ENCODE results near the gene ID3. TPM values are rescaled to one million over a fixed set of nuclear protein-coding genes. Genes with fewer than 3 reads are reported as not detected.

Gene ID3
- total RNA-seq, 4 donors from 2014 or later: 121 to 224 (median 167) TPM

DNA sequence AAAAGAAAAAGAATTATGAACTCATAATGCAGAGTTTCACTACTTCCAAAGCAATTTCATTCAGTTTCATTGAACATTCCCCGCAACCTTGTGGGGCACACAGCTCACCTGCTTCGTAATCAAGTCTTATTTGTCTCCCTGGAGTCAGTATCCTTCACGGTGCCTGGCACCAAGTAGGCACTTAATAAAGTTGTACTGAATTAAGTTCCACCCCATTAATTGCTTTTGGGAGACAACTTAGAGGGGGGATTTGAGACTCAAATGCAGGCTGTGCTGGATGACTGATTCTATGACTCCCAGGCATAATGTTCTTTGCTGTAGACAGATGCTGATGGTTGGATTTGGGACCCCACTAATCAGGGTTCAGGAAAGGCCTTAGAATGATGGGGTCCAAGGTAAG, 6.5 kb upstream of the ID3 start:
- no peak for DNase-seq
- peak overlapping the region in 2 of 4 donors; percentile 8 to 42 for H3K27ac ChIP-seq
- no peaks in the 10 kb centered on the region for H3K27me3 ChIP-seq
- H3K36me3 ChIP-seq: no peaks in the 10 kb centered on the region
- no peaks in the 10 kb centered on the region for H3K9me3 ChIP-seq
- H3K4me3 ChIP-seq: no peak overlapping the region
- TF ChIP-seq POLR2A (IDR thresholded peaks at IDR 0.05): no peak
- TF ChIP-seq, protein P1, sequence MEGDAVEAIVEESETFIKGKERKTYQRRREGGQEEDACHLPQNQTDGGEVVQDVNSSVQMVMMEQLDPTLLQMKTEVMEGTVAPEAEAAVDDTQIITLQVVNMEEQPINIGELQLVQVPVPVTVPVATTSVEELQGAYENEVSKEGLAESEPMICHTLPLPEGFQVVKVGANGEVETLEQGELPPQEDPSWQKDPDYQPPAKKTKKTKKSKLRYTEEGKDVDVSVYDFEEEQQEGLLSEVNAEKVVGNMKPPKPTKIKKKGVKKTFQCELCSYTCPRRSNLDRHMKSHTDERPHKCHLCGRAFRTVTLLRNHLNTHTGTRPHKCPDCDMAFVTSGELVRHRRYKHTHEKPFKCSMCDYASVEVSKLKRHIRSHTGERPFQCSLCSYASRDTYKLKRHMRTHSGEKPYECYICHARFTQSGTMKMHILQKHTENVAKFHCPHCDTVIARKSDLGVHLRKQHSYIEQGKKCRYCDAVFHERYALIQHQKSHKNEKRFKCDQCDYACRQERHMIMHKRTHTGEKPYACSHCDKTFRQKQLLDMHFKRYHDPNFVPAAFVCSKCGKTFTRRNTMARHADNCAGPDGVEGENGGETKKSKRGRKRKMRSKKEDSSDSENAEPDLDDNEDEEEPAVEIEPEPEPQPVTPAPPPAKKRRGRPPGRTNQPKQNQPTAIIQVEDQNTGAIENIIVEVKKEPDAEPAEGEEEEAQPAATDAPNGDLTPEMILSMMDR (IDR thresholded peaks at IDR 0.05): no peak
- peaks cover 0 to 58% (median 7%) of the 10 kb centered on the region in 4 donors for H3K4me1 ChIP-seq

DNA sequence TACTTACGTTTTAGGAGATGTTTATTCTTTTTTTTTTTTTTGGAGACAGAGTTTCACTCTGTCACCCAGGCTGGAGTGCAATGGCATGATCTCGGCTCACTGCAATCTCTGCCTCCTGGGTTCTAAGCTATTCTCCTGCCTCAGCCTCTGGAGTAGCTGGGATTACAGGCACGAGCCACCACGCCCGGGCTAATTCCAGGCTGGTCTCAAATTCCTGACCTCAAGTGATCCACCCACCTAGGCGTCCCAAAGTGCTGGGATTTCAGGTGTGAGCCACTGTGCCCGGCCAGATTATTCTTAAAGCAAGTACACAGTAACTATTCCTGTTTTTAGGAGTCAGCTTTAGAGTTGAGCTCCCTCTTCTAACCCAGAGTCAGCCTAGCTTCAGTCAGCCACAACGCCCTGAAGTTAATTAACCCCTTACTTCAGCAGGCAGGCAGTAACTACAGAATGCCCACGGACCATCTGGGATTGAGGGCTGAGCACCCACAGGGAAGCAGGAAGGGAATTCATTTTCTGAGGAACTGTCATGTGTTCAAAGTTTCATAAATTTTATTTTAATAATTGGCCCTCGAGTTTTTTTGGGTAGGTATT, 5.3 kb upstream of the ID3 start:
- peak overlapping the region in 3 of 4 donors; percentile 20 to 97 (median 33) for H3K27ac ChIP-seq
- H3K27me3 ChIP-seq: no peaks in the 10 kb centered on the region
- no peak overlapping the region for H3K4me3 ChIP-seq
- H3K9me3 ChIP-seq: no peaks in the 10 kb centered on the region
- no peak for TF ChIP-seq POLR2A (IDR thresholded peaks at IDR 0.05)
- TF ChIP-seq, protein P1 (IDR thresholded peaks at IDR 0.05): no peak
- H3K36me3 ChIP-seq: no peaks in the 10 kb centered on the region
- DNase-seq: no peak
- peaks cover 0 to 69% (median 12%) of the 10 kb centered on the region in 4 donors for H3K4me1 ChIP-seq

DNA sequence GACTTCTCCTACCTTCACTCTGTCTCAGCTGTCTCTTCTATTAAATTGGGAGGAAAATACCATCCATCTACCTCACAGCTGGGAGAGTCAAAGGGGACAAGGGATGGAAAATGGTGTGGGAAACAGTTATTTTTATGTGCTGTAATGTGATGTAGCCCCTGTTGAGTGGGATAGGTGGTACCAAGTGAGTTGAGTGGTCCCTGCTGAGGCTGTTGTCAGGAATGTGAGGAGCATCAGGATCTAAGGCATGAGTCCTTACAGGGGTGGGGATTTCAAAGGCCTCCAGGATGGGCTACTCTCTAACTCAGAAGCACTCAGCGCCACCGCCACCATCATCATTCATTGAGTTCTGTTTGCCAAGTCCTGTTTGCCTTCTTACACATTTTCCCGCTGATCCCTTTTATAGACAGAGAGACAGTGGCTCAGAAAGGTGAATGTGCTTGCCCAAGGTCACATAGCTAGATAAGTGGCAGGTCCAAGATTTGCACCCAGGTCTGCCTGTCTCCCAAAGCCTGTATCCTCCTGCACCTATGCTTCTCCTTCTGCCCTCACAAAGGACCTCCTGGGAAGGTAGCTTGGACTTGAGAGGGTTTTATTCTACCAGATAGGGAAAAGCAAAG, 4.6 kb upstream of the ID3 start:
- no peaks in the 10 kb centered on the region for H3K36me3 ChIP-seq
- no peak for TF ChIP-seq POLR2A (IDR thresholded peaks at IDR 0.05)
- TF ChIP-seq, protein P1 (IDR thresholded peaks at IDR 0.05): no peak
- no peak for DNase-seq
- H3K27ac ChIP-seq: peak overlapping the region; percentile 14 to 98 (median 82)
- H3K4me1 ChIP-seq: peaks cover 0 to 65% (median 12%) of the 10 kb centered on the region in 4 donors
- H3K9me3 ChIP-seq: no peaks in the 10 kb centered on the region
- H3K27me3 ChIP-seq: no peaks in the 10 kb centered on the region
- no peak overlapping the region for H3K4me3 ChIP-seq

DNA sequence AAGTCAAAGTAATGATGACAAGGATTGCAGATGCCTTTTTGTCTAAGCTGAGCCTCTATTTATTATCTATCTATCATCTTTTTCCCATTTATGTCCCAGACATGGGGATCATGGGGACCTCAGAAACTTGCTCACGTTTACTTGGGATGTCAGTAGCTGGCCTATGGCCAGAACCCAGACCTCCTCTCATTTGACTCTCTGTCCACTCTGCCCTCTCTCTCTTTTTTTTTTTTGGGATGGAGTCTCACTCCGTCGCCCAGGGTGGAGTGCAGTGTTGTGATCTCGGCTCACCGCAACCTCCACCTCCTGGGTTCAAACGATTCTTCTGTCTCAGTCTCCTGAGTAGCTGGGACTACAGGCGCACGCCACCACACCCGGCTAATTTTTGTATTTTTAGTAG, 3.7 kb upstream of the ID3 start:
- Histone ChIP-seq H3K36me3 (no peaks in the 10 kb centered on the region), H3K9me3 (no peaks in the 10 kb centered on the region), H3K27ac (peak overlapping the region; percentile 68 to 98 (median 96)), H3K4me1 (peaks cover 0 to 57% (median 12%) of the 10 kb centered on the region in 4 donors), H3K27me3 (no peaks in the 10 kb centered on the region), H3K4me3 (no peak overlapping the region)
- no peak for TF ChIP-seq POLR2A (IDR thresholded peaks at IDR 0.05)
- TF ChIP-seq, protein P1 (IDR thresholded peaks at IDR 0.05): no peak
- DNase-seq: no peak

DNA sequence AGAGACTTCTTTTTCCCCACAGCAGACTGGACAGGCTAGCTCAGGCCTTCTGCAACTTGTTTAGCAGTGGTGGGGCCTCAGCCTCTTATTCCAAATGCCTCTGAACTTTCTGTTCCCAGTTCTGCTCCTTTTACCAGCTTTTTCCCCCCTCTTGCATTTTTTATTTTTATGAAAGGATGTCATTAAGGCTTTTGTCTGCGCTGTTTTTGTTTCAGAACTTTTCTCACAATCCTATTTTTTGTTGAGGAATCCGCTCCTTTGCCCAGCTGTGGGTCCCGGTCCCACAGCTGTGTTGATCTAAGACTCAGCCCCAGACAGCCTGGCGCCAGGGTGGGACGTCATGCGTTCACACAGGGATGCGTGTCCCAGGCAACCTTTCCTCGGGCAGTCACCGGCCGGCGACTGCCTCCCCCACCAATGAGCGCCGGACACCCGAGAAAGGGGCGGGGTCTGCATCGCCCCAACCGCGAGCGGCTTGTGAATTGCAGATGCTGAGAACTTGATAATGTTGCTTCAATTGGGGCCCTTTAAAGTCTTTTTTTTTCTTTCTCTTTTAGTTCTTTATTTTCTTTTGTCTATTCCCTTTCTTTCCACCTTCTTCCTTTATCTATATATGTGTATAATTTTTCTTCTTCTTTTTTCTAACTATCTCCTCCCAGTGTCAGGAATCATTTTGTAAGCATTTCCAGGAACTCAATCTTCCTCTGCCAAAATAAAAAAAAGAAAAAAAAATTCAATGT, 3.0 kb upstream of the ID3 start:
- no peak overlapping the region for H3K4me3 ChIP-seq
- no peaks in the 10 kb centered on the region for H3K36me3 ChIP-seq
- peak; percentile 84 to 96 (median 94) for DNase-seq
- peak overlapping the region; percentile 94 to 98 (median 98) for H3K27ac ChIP-seq
- TF ChIP-seq, protein P1 (IDR thresholded peaks at IDR 0.05): peak in 1 of 6 experiments; percentile 3
- TF ChIP-seq POLR2A (IDR thresholded peaks at IDR 0.05): peak in 1 of 2 donors; percentile 63
- H3K4me1 ChIP-seq: peaks cover 0 to 55% (median 12%) of the 10 kb centered on the region in 4 donors
- no peaks in the 10 kb centered on the region for H3K9me3 ChIP-seq
- no peaks in the 10 kb centered on the region for H3K27me3 ChIP-seq

Measured in Peyer's patch (tissue), 4 donors.